Measurements from ENCODE around the gene SNX5.

Gene SNX5

DNA sequence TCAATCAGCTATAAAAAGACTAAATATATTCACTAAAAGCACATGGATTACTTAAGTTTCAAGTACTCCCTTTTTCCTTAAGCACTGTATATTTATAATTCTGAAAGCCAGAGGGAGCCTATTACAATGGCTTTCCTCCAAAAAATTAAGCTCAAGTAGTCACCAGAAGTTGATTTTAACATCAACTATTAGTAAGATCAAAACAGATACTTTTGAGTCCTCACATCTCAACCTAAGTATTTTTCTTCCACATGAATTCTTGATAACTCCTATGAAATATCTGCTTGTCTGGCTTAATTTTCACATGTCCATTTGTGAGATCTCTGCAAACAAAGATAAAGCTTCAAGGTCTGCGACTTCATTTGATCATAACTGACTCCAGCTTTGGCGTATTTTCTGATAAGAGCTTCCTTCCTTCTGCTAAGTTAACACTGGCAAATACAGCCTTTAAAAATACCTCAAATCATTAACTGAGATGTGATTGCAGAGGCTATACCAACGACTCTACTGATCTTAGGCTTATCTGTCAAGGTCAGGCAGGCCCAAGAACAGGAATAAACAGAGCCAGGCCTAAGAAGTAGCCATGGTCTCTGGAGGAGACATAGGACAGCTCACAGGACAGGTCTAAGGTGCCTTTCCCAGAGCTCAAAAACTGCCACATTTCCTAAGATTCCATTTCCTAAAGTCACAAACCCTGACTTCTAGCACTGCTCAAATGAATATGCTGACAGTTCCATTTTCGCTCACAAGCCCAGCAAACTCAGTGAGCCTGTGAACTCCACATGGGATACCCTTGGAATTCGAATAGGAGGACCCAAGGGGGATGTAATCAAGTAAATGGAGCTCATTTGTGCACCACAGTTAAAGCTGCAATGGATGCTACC is 10.0 kb downstream of the SNX5 start:
- Histone ChIP-seq H3K4me3 (ENCODE audit: low read depth in 1 of 2, low read length in 2 of 2) (no peak overlapping the region), H4K20me1 (ENCODE audit: insufficient read depth, low read length) (peaks cover 99% of the 10 kb centered on the region), H3K4me1 (ENCODE audit: insufficient read depth, low read length) (peaks cover 49% of the 10 kb centered on the region), H3K27me3 (ENCODE audit: insufficient read depth, low read length, poor library complexity) (no peaks in the 10 kb centered on the region), H2AFZ (ENCODE audit: low read depth, low read length) (no peak overlapping the region), H3K79me2 (ENCODE audit: insufficient read depth, low read length) (peaks cover 100% of the 10 kb centered on the region), H3K27ac (ENCODE audit: low read length) (peak overlapping the region; percentile 25; the same call in 1 of the 2 replicates), H3K36me3 (ENCODE audit: insufficient read depth, low read length) (peaks cover 95% of the 10 kb centered on the region), H3K9ac (ENCODE audit: low read depth, low read length) (no peak overlapping the region), H3K4me2 (ENCODE audit: insufficient read depth, low read length) (peak overlapping the region; percentile 26; the same call in 1 of the 2 replicates), H3K9me3 (ENCODE audit: insufficient read depth, low read length, severe bottlenecking) (no peaks in the 10 kb centered on the region)
- DNase-seq (no peak), ATAC-seq (ENCODE audit: insufficient read depth, low read depth) (peak; percentile 10; the same call in 1 of the 3 replicates)
- TF ChIP-seq EZH2 (IDR thresholded peaks at IDR 0.05; ENCODE audit: borderline replicate concordance, low read depth, low read length, severe bottlenecking): no peak
- TF ChIP-seq, protein P1, sequence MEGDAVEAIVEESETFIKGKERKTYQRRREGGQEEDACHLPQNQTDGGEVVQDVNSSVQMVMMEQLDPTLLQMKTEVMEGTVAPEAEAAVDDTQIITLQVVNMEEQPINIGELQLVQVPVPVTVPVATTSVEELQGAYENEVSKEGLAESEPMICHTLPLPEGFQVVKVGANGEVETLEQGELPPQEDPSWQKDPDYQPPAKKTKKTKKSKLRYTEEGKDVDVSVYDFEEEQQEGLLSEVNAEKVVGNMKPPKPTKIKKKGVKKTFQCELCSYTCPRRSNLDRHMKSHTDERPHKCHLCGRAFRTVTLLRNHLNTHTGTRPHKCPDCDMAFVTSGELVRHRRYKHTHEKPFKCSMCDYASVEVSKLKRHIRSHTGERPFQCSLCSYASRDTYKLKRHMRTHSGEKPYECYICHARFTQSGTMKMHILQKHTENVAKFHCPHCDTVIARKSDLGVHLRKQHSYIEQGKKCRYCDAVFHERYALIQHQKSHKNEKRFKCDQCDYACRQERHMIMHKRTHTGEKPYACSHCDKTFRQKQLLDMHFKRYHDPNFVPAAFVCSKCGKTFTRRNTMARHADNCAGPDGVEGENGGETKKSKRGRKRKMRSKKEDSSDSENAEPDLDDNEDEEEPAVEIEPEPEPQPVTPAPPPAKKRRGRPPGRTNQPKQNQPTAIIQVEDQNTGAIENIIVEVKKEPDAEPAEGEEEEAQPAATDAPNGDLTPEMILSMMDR (IDR thresholded peaks at IDR 0.05; ENCODE audit: borderline replicate concordance, extremely low read depth, low read length, poor library complexity, severe bottlenecking): no peak

DNA sequence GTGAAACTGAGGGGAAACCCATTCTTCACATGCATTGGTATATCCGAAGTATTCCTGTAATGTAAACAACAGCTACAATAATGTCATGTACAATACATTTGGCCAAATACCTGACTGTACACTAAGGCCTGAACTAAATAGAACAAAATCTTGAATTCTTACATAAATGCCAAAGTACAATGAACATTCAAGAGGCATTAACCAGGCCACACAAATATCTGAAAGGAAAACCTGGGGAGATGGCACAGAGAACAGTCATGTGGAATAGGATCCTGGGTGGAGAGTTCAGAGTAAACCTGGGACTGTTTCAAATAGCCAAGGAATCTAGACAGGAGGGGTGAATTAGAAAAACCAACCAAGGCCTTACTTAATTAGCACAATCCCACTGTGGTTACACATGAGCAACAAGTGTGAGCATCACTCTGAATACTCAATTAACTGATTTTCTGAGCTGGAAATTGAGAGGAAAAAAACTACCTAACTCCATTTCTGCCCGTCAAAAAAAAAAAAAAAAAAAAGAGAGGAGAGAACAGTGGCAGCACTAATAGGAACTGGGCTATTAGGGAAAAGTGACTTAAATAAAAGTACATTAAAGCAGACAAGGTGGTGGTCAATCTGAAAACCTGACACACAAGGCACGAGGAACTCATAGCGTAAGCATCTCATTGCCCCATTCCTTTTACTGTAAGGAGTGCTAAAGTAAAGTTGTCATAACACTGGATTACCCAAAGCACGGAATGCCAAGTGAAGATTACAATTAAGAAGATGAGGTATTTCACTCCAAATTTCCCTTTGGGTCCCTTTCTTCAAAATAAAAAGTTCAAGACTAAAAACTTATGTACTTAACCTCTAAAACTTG is 10.9 kb downstream of the SNX5 start:
- Histone ChIP-seq H3K27me3 (ENCODE audit: insufficient read depth, low read length, poor library complexity) (no peaks in the 10 kb centered on the region), H3K36me3 (ENCODE audit: insufficient read depth, low read length) (peaks cover 95% of the 10 kb centered on the region), H4K20me1 (ENCODE audit: insufficient read depth, low read length) (peaks cover 99% of the 10 kb centered on the region), H2AFZ (ENCODE audit: low read depth, low read length) (no peak overlapping the region), H3K4me2 (ENCODE audit: insufficient read depth, low read length) (0 out of 2 replicates have a peak overlapping the region, but pooled peaks have one; percentile 20), H3K9ac (ENCODE audit: low read depth, low read length) (no peak overlapping the region), H3K79me2 (ENCODE audit: insufficient read depth, low read length) (peaks cover 100% of the 10 kb centered on the region), H3K9me3 (ENCODE audit: insufficient read depth, low read length, severe bottlenecking) (no peaks in the 10 kb centered on the region), H3K4me1 (ENCODE audit: insufficient read depth, low read length) (peaks cover 40% of the 10 kb centered on the region), H3K27ac (ENCODE audit: low read length) (no peak overlapping the region), H3K4me3 (ENCODE audit: low read depth in 1 of 2, low read length in 2 of 2) (no peak overlapping the region)
- no peak for ATAC-seq (ENCODE audit: insufficient read depth, low read depth)
- no peak for DNase-seq
- no peak for TF ChIP-seq EZH2 (IDR thresholded peaks at IDR 0.05; ENCODE audit: borderline replicate concordance, low read depth, low read length, severe bottlenecking)
- TF ChIP-seq, protein P1 (IDR thresholded peaks at IDR 0.05; ENCODE audit: borderline replicate concordance, extremely low read depth, low read length, poor library complexity, severe bottlenecking): no peak

DNA sequence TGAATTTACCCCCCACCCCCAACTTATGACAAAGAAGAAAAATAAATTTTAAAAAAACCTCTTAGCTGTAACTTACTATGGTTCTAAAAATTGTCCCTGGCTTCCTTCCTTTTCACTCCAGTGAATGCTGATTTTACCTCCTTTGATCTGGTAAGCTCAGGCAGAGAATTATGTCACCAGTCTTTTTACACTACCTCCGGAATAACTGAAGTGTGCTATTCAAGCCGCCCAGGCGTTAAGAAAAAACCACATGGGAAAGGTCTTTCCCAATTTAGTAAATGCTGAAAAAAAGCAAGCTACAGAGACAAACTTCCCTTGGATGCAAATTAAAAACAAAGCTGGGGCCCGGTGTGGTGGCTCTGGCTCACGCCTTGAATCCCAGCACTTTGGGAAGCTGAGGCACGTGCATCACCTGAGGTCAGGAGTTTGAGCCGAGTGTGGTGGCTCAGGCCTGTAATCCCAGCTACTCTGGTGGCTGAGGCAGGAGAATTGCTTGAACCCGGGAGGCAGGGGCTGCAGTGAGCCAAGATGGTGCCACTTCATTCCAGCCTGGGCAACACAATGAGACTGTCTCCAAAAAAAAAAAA is 12.4 kb downstream of the SNX5 start:
- ATAC-seq (ENCODE audit: insufficient read depth, low read depth) (no peak), DNase-seq (no peak)
- TF ChIP-seq EZH2 (IDR thresholded peaks at IDR 0.05; ENCODE audit: borderline replicate concordance, low read depth, low read length, severe bottlenecking): no peak
- Histone ChIP-seq H3K4me3 (ENCODE audit: low read depth in 1 of 2, low read length in 2 of 2) (no peak overlapping the region), H3K36me3 (ENCODE audit: insufficient read depth, low read length) (peaks cover 97% of the 10 kb centered on the region), H3K9ac (ENCODE audit: low read depth, low read length) (no peak overlapping the region), H3K79me2 (ENCODE audit: insufficient read depth, low read length) (peaks cover 98% of the 10 kb centered on the region), H2AFZ (ENCODE audit: low read depth, low read length) (no peak overlapping the region), H4K20me1 (ENCODE audit: insufficient read depth, low read length) (peaks cover 89% of the 10 kb centered on the region), H3K27ac (ENCODE audit: low read length) (no peak overlapping the region), H3K9me3 (ENCODE audit: insufficient read depth, low read length, severe bottlenecking) (no peaks in the 10 kb centered on the region), H3K4me1 (ENCODE audit: insufficient read depth, low read length) (peaks cover 25% of the 10 kb centered on the region), H3K4me2 (ENCODE audit: insufficient read depth, low read length) (no peak overlapping the region), H3K27me3 (ENCODE audit: insufficient read depth, low read length, poor library complexity) (no peaks in the 10 kb centered on the region)

Measured in DND-41 (cell line).